Stimulated activated CD8-positive, alpha-beta memory T cell treated with anti-CD3 and anti-CD28 coated beads, Interleukin-12 subunit alpha, Interleukin-12 subunit beta, amount 100 ng/mL, for 4 hours (primary cell): Measurements from ENCODE around the gene DCAF5.
"Not testable (repeated sequence)": the region's sequence is repeated elsewhere in the genome, so short reads cannot be mapped to it uniquely, and the experiment has no call there.

Source experiments
- DNase-seq: peaks from one replicate; pipeline ENCODE4 v3.0.0-alpha.2; 2020; ENCODE audit warnings: low read depth

Gene DCAF5

GRCh38 chr14:69042787-69043444 is 110.0 kb downstream of the DCAF5 start:
- DNase-seq: no peak

DNA sequence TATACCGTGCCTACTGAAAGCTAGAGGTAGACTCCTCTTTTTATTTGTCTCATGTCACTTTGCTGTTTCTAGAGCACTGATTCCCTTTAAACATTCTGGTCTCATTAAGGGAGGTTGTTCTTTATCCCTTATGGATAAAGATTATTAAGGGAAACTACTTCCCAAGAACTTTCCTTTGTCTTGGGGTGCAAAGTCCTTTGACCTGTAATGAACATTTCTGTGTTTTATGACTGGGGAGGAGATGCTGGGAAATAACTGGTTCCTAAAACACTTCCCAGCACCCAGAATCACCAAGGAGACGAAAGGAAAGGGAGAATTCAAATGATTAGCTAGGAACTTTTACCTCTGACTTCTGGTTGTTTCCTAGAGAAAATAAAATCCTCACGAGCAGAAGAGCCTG is 110.6 kb downstream of the DCAF5 start:
- DNase-seq: no peak

DNA sequence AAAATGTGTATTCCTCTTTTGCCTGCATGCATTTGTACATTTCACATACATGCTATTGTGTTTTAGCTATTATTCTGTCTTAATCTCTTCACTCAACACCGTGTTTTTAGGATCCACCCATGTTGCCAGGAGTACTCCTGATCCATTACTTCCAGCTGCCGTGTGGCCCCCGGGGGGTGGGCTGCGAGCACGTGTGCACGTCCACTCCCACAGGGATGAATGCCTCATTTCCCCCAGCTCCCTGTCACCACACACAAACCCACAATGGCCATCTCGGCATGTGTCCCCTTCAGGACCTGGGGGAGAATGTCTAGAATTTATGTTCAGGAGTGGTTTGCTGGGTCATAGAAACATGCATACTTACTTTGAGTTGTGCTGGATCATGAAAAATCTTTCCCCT is 111.1 kb downstream of the DCAF5 start:
- DNase-seq: no peak

DNA sequence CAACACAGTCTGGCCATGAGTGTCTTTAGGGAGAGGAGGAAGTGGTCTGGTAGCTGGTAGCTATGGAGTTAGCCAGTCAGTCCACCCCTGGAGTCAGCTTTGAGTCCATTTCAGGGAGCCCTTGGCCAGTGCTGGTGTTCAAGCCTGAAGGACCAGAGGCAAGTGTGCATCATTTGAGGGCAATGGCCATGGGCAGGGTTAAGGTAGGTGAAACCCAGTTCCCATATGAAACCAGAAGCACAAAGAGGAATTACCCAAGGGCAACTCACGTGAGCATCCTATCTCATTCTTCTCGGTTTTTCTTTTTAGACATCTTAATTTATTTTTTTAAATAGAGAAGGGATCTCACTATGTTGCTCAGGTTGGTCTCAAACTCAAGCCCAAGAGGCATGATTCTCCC is 112.6 kb downstream of the DCAF5 start:
- DNase-seq: no peak

GRCh38 chr14:69039288-69039628 is 113.7 kb downstream of the DCAF5 start:
- no peak for DNase-seq

DNA sequence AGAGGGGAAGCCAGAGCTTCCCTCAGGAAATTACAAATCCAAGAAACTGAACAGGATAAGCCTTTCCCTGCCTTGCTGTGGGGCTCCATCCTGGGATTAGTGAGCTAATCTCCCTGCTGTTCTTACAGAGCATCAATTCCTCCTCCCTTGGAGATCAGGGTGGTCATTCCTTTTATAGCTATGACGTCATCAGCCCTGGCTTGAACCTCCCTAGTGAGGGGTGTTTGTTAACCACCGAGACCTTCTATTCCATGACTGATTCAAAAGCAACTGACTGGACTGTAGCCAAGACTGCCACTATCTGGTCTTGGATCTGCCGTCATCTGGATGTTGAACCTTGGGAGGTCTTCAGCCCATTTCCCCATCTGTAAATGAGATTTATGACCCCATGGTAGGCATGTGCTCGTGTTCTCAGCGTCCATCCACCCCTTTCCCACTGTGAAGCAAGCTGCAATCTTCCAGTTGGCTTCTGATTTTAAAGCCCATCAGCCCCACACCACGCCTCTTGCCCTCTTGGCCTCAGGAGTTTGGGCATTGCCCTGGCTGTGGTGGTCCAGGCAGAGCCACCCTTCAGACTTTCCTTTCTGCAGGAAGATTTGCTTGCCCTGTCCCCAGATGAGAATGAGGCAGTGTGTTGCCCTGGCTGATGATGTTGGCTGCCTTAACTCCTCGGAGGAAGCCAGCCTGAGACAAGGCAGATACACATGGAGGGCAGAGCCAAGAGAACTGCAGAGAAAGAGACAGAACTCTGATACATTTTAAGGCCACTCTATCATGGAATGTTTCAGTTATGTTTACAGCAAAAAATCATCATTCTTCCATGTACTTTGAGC is 114.2 kb downstream of the DCAF5 start:
- no peak for DNase-seq

- DNase-seq: no peak
Observed at GRCh38 chr14:69037790-69038454, 115.0 kb downstream of the DCAF5 start.

- no peak for DNase-seq
Observed at GRCh38 chr14:69036757-69037506, 116.0 kb downstream of the DCAF5 start.

DNA sequence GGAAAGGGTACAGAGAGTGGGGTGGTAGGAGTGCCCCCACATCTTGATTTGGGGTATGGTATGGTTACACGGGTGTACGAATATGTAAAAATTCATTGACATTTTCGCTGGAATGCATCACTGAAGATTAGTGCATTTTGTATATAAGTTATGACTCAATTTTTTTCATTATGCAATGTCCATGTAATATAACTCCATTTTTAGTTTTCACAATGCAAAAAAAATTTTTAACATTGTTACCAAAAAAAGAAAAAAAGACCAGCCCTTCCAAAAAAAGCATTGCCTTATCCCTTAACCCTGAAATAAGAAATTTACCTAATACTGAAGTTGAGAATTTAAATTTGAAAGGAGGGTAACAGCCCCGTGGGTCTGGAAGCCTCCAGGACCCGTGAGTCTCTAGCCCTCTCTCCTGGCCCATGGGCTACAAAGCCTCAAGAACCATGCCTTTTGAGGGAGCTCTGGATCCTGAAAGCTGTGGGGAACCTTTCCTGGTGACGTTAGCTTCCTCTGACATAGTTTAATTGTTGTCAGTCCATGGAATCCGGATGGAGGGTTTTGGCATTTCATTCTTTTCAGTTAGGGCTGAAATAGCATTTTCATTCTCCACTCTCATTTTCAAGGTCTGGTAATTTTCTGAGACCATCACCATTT is 118.2 kb downstream of the DCAF5 start:
- no peak for DNase-seq

DNA sequence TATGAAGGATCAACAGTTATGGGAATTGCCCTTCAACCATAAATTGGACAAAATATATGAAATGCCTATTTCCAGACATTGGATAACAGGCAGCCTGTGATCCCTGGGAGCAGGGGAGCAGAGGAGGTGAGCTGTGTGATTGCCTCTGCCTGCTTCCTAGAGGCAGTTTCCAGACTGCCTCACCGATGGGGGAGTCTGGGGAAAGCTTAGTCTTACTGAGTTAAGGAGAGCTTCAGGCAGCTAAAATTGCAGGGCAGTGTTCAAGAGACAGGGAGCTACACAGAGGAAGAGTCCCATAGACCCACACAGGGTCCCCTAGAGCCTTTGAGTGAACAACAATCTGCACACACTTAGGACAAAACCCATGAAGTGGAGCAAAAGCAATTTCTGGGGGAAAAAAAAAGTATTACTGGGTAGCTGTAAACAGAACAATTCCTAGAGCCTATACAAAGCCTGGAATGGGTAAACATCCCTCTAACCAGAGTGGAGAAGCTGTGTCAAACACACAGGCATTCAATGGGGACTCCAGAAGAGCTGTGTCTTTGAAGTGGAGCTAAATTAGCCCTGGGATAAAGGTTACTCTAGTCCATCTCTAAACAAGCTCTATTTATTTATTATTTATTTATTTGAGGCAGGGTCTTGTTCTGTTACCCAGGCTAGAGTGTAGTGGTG is 125.5 kb downstream of the DCAF5 start:
- DNase-seq: no peak

- no peak for DNase-seq
Observed at GRCh38 chr14:69023035-69023434, 129.9 kb downstream of the DCAF5 start.

DNA sequence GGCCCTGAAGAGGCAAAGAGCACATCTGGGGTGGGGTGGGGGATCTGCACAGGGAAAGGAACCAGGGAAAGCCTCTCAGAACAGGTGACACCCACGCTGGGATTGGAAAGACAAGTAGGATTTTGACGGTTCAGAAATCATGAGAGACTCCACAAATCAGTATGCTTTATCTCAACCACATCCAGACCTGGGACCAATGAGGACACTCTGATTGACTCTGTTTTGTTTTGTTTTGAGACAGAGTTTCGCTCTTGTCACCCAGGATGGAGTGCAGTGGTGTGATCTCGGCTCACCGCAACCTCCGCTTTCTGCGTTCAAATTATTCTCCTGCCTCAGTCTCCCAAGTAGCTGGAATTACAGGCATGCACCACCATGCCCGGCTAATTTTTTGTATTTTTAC is 130.8 kb downstream of the DCAF5 start:
- DNase-seq: not testable (repeated sequence)

DNA sequence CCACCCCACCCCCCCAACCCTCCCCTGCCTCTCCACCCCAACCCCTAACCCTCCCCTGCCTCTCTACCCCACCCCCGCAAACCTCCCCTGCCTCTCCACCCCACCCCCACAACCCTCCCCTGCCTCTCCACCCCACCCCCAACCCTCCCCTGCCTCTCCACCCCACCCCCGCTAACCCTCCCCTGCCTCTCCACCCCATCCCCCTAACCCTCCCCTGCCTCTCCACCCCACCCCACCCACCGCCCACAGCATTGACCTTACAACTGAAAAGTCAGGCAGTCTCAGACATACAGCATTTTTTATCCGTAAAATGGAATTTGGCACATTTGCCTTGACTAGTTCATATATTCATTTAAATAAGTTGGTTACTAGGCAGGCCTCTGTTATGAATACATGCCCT is 135.2 kb downstream of the DCAF5 start:
- DNase-seq: no peak

DNA sequence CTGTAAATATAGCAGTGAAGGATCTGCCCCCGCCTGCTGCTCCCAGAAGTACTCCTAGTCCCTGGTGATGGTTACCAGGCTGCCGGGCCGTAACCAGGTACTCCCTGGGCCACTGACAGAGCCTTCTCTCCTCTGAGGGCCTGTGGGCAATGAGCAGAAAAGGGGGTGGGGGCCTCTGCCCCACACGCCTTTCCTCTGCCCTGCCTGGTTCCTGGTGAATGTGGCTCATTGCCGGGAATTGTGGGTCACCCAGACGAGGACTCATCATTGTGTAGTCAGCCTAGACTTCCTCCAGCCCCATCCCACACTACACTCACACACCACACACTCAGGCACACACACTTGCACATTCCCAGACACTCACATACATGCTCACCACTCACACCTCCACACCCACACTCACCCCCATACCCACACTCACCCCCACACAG is 138.1 kb downstream of the DCAF5 start:
- no peak for DNase-seq

DNA sequence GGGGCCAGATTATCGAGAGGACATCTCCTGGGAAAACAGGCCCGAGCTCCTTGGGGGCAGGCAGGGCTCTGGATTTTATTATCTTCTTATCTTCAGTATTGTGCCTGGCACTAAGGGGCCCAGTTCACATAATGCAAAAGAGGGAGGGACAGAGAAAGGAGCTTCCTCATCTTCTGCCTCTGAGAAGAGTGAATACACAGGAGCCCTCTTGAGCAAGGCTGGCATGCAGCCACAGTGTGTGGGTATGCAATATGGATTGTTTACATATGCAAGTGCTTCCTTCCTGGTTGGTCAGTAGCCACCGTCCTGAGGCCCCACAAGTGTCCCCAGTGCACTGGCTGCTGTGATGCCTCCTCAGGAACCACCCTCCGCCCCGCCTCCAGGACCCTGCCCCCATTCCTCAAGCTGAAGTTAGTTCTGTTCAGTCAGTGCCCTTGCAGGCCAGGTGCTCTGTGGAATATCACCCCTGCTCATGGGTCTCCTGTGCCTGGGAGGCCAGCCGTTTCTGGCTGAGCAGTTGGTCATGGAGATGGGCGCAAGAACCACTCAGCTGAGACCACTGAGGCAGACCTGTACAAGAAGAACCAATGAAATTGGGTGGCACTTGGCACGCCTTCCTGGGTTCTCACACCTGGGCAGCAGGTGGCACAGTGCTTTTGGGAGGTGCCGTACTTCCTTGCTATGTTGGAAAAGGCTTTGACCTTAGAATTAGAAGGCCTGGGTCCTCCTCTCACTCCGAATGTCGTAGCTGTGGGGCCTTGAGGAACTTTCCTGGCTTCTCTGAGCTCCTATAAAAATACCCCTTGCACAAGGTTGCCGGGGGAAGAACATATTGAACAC is 138.8 kb downstream of the DCAF5 start:
- DNase-seq: no peak

DNA sequence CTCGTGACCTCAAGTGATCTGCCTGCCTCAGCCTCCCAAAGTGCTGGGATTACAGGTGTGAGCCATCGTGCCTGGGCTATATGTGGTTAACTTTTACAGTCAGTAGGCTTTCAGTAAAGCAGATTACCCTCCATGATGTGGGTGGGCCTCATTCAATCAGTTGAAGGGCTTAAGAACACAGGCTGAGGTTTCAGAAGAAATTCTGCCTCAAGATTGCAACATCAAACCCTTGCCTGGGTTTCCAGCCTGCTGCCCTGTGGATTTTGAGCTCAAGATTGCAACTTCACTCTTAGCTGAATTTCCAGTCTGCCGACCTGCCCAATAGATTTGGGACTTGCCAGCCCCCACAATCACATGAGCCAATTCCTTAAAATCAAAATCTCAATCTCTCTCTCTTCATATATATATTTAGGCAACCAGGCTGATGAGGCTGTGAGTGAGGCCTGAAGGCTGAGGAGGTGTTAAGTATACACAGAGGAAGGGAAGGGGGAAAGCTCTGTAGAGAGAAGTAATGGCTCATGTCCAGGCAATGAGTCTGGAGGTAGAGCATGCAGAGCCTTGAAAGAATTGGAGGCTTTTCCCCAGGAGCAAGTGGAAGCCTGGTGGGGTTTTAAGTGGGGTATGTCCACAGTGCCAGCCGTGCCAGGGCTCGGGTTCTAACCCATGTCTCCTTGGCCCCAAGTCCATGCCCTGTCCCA is 140.5 kb downstream of the DCAF5 start:
- no peak for DNase-seq

GRCh38 chr14:69010648-69011047 is 142.3 kb downstream of the DCAF5 start:
- DNase-seq: no peak

- DNase-seq: no peak
Observed at GRCh38 chr14:69008421-69008884, 144.5 kb downstream of the DCAF5 start.

DNA sequence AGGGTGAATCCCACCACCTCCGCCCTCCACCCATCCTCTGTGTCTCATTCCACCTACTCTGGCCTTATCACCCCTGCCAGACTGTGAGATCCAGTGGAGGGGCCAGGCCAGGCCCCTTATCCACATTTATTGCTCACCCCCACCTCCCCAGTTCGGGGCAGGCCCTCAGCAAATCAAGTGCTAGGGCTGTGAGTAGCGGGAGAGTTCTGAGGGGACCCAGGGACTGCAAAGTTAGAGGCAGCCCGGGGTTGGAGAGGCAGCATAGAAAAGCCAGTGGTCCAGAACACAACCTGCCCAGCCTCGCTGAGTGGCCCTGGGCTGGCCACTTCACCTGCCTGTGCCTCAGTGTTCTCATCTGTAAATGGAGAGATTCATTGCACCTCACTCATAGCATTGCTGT is 146.6 kb downstream of the DCAF5 start:
- DNase-seq: no peak
